Hepatocyte (in vitro differentiated cells): ENCODE measurements around the gene FOXA1.

Source experiments
- CTCF ChIP-seq: fragments of 200-600 bp; sonication (generic); IDR thresholded peaks from 2 replicates; pipeline ENCODE4 v1.5.1; 2016; ENCODE audit warnings: antibody characterized with exemption, mild to moderate bottlenecking; ENCODE audit not compliant: poor library complexity
- EZH2 ChIP-seq: fragments of 200-600 bp; sonication (generic); IDR thresholded peaks from 2 replicates; pipeline ENCODE4 v1.6.1; 2016; ENCODE audit warnings: antibody characterized with exemption, mild to moderate bottlenecking, borderline replicate concordance

DNA sequence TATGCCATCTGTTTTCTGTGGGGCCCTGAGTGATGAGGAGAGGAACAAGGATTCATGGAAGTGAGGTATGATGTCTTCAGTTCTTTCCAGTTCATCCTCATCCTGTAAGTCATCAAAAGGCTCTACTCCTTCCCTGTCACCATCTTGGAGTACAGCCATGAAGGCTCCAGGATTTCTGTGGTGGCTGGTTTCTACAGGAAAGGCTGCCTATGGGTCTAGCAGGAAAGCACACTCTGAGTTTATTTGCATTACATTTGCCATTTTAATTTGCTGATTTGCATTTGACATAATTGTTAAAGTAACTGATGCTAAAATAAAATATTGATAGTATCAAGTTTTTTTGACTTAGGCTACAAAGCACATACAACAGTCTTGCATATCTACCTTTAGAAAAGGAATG lies 11.6 kb upstream of the FOXA1 start:
- TF ChIP-seq CTCF: no peak
- no peak for TF ChIP-seq EZH2
